ENCODE data around the gene GAL3ST2.

- TF ChIP-seq CTCF (IDR thresholded peaks at IDR 0.05 in 4 of 5, conservative IDR thresholded peaks at IDR 0.05 in 1 of 5) (no peak), POLR2A (IDR thresholded peaks at IDR 0.05) (no peak)
Observed at GRCh38 chr2:241771286-241772062, 5.1 kb upstream of the GAL3ST2 start.

Measured in gastrocnemius medialis (tissue), 4 donors.